Cortex of kidney (tissue), 1 donor: ENCODE measurements around the gene ARHGAP26.

Source experiments
- DNase-seq: peaks from one replicate; lab custom pipeline; 2025; lab: John Stamatoyannopoulos, UW

ARHGAP26 gene

GRCh38 chr5:142849466-142849865 is 79.3 kb downstream of the ARHGAP26 start:
- no peak for DNase-seq

GRCh38 chr5:142849880-142850279 is 79.7 kb downstream of the ARHGAP26 start:
- DNase-seq: no peak

DNA sequence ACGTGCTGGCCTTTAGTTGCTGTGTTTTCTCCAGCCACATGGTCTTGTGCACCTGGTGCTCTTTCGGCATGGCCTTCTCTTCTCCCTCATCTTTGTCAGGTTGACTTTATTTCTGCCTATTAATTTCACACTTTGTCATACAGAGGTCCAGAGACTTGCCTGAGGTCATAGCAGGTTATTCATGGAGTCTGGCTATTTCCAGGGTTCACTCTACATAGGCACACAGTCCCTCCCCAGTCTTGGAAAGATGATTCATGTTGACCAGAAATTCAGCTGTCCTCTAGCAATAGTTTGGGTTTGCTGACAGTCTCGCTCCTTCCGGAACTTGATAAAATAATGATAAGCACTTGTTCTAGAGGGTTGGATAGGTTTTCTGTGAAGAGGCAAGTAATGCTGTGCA is 81.6 kb downstream of the ARHGAP26 start:
- DNase-seq: no peak

DNA sequence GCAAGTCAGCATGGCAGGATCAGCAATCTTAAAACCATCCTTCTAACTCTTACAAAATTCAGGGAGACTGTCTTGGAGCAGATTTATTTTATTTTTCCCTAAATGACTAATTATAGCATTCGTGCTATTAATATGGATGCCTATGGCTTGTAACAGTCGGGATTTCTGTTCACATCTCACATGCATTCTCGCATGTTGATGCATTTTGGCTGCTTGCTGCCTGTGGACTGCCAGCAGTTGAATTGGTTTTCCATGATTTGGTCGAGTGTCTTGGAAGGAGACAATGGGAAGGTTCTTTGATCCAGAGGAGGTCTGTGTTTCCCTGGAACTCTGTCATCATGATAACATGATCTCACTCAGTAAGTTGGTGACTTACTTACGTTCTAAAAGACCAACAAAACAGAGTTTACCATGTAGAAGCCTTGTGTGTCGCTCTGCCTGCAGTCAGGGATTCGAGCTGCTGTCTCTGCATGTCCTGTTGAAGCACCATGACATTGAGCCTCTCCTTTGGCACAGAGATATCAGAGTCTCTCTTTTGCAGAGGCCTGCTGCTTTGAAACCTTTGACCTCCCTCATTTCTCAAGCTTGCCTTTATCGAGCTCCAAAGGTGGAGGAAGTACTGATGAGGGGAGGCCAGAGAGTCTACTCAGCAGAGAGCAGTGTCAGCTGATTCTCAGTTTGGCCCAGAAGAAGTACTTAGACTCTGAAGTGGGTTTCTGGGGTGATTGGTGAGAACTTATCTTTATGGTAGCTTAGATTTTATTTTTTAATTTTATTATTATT is 82.4 kb downstream of the ARHGAP26 start:
- DNase-seq: no peak

DNA sequence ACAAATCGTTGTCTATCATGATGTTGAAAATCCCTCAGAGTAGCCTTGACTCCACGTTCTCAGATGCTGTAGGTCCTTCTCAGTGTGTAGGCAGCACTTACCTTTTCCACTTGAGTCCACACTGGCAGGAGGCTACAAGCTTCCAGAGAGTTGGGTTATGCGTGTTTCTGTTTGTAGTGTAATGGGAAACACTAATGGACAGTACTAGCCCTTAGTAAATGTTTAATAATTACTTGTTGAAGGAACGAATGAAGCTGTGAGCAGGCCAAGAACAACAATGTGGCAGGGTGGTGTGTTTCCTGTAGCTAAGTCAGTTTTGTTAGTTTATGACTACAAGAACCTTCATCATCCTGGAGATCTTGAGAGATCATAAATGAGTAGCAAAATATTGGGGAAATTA is 83.5 kb downstream of the ARHGAP26 start:
- DNase-seq: no peak

DNA sequence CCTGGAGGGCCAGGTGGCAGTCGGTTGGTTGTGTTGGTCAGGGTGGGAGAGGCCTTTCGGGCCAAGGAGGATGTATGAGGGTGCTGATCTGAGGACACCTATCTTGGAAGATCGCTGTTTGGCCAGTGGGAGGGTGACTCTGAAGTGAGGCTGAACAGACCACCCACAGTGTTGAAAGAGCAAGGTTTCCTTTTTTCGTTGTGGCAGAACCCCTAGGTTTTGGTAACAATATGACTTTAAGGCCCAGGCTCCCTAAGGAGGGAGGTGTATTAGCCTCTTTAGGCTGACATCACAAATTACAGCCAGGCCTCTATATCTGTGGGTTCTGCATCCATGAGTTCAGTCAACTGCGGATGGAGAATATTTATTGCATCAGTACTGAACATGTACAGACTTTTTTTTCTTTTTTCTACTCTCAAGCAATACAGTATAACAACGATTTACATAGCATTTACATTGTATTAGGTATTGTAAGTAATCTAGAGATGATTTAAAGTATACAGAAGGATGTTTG is 86.1 kb downstream of the ARHGAP26 start:
- no peak for DNase-seq

GRCh38 chr5:142857405-142857804 is 87.2 kb downstream of the ARHGAP26 start:
- DNase-seq: no peak

- no peak for DNase-seq
Measured at GRCh38 chr5:142859037-142859436, 88.9 kb downstream of the ARHGAP26 start.

GRCh38 chr5:142860270-142860669 is 90.1 kb downstream of the ARHGAP26 start:
- DNase-seq: no peak

DNA sequence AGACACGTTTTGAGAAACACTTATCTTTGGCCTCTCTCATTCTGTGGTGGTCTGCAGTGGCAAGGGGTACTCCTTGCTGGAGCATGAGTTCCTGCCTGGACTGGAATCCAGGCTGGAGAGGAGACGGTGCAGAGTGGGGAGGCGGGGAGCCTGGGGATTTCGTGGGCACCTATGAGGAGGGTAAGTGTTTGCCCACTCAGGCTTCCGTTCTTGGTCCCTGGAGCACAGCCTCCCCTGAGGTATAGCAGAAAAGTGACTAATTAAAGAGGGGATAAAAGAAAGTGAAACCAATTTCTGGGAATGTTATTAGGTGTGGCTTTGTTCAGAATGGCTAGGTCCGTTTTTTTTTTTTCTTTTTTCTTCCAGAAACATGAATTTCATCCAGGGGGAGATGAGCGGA is 90.8 kb downstream of the ARHGAP26 start:
- no peak for DNase-seq

- no peak for DNase-seq
Measured at GRCh38 chr5:142862594-142862993, 92.4 kb downstream of the ARHGAP26 start.

- no peak for DNase-seq
Measured at GRCh38 chr5:142863856-142864255, 93.7 kb downstream of the ARHGAP26 start.

GRCh38 chr5:142864290-142865260 is 94.4 kb downstream of the ARHGAP26 start:
- no peak for DNase-seq

GRCh38 chr5:142865631-142866030 is 95.5 kb downstream of the ARHGAP26 start:
- DNase-seq: no peak

DNA sequence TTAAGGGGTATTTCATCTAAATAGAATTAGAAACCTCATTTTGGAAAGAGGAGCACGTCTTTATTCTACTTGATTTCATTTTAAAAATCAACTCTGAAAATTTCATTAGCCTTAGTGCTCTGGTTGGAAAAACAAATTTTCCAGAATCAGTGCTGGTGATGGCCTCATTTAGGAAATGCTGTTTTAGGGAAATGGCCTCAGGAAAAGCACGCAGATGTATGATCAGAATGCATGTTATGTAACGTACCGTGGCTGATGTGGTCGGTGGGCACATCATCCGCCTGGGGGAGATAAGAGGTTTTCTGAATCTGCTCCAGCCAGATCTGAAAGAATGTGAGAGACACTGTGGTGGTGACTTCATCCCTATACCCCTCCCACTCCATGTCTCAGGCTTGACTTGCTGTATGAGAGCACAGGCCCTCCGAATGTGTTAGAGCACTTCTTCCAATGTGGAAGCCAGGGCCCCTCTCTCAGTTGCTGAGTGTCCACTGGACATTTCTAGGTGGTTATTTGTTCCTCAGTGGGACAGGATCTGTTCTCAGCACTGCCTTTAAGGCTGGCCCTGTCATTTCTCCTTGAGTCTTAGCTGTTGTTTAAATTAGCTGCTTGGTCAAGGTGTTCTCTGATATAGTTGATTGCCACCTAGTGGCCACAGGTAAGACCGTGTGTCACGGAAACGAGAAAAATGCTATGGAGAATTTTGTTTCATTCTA is 96.5 kb downstream of the ARHGAP26 start:
- DNase-seq: no peak

GRCh38 chr5:142869886-142870285 is 99.7 kb downstream of the ARHGAP26 start:
- DNase-seq: no peak

- no peak for DNase-seq
Measured at GRCh38 chr5:142870532-142871362, 100.6 kb downstream of the ARHGAP26 start.

GRCh38 chr5:142871363-142872193 is 101.4 kb downstream of the ARHGAP26 start:
- no peak for DNase-seq

GRCh38 chr5:142872217-142872616 is 102.0 kb downstream of the ARHGAP26 start:
- DNase-seq: no peak

DNA sequence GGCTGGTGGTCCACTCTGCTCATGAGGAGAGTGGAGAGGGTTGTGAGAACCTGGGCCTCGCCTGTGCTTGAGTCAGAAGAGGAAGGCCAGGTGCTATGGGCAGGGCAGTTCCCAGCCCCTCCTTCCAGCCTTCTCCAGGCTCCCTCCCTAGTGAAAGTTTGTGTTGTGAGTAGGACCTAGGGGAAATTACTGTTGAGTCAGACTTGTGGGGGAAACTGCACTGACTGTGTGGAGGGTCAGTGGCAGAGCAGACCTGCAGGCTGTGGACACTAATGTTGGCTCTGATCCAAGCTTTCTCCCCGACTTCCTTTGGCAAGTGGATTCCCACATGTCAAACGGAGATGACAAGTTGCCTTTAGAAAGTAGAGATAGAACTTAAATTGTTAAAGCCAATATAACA is 102.6 kb downstream of the ARHGAP26 start:
- DNase-seq: no peak
